ENCODE data around the gene WDFY4. TPM values are rescaled to one million over a fixed set of nuclear protein-coding genes. Genes with fewer than 3 reads are reported as not detected.

Gene WDFY4
- total RNA-seq, 1 experiment from 2014 or later: not detected

GRCh38 chr10:48926764-48927540, 242.3 kb downstream of the WDFY4 start:
- no peaks in the 10 kb centered on the region for H3K36me3 Mint-ChIP-seq (ENCODE audit: insufficient read depth in 1 of 3, low read depth in 3 of 3)
- H3K27ac Mint-ChIP-seq: no peak overlapping the region; a peak in 1 of 7 replicates
- Histone ChIP-seq H4K20me1 (ENCODE audit: control insufficient read depth, insufficient read depth, insufficient read length) (no peaks in the 10 kb centered on the region), H2AFZ (ENCODE audit: low read length) (no peak overlapping the region), H3K4me1 (ENCODE audit: insufficient read depth, low read length) (no peaks in the 10 kb centered on the region), H3K23me2 (ENCODE audit: insufficient read length, low read depth, low read length, poor library complexity, severe bottlenecking) (no peaks in the 10 kb centered on the region), H3K27me3 (ENCODE audit: insufficient read depth, low read length) (no peaks in the 10 kb centered on the region), H3K9me3 (ENCODE audit: control insufficient read depth, low read depth, low read length) (no peaks in the 10 kb centered on the region), H3K27ac (ENCODE audit: insufficient read length, low read depth, low read length) (no peak overlapping the region), H3K79me2 (ENCODE audit: insufficient read depth, low read length) (no peaks in the 10 kb centered on the region), H3K79me1 (ENCODE audit: insufficient read depth, low read depth, low read length, poor library complexity, severe bottlenecking) (no peaks in the 10 kb centered on the region), H3K4me2 (ENCODE audit: insufficient read depth, insufficient read length, low read length) (no peak overlapping the region), H4K8ac (replicated peaks; ENCODE audit: insufficient read length, low read depth, low read length) (no peak overlapping the region), H2BK12ac (ENCODE audit: insufficient read length, low read depth, low read length) (no peak overlapping the region), H3K9ac (ENCODE audit: extremely low read depth, insufficient read length, low read length) (no peak overlapping the region), H3K23ac (ENCODE audit: insufficient read length, low read depth, low read length) (no peak overlapping the region), H2BK15ac (ENCODE audit: low read depth, low read length) (no peak overlapping the region), H3K56ac (ENCODE audit: insufficient read length, low read depth, low read length) (no peak overlapping the region), H2BK120ac (ENCODE audit: low read depth, low read length, poor library complexity, severe bottlenecking) (no peak overlapping the region), H3T11ph (ENCODE audit: low read length) (no peak overlapping the region), H2BK20ac (ENCODE audit: low read depth, low read length, poor library complexity, severe bottlenecking) (no peak overlapping the region), H3K4ac (ENCODE audit: low read depth, low read length) (no peak overlapping the region), H3K18ac (ENCODE audit: insufficient read length, low read depth, low read length) (no peak overlapping the region), H4K5ac (ENCODE audit: insufficient read length, low read depth, low read length) (no peak overlapping the region), H2AK5ac (ENCODE audit: insufficient read length, low read length) (no peak overlapping the region), H2BK5ac (ENCODE audit: insufficient read length, low read length) (no peak overlapping the region), H3K14ac (ENCODE audit: insufficient read depth, low read length) (no peak overlapping the region), H4K91ac (ENCODE audit: insufficient read length, low read depth, low read length) (no peak overlapping the region)
- no peaks in the 10 kb centered on the region; a peak in 1 of 5 replicates for H3K9me3 Mint-ChIP-seq
- no CpG with 5 or more reads among the region's 13 CpGs for WGBS (ENCODE audit: extremely low coverage, insufficient read length, low lambda C conversion rate)
- peaks cover 8% of the 10 kb centered on the region in 2 experiments for H3K4me1 Mint-ChIP-seq
- peak; percentile 20 for DNase-seq
- H3K4me3 Mint-ChIP-seq: no peak overlapping the region
- peaks cover 3% of the 10 kb centered on the region for H3K27me3 Mint-ChIP-seq (ENCODE audit: low read depth)
- TF ChIP-seq, protein P1, sequence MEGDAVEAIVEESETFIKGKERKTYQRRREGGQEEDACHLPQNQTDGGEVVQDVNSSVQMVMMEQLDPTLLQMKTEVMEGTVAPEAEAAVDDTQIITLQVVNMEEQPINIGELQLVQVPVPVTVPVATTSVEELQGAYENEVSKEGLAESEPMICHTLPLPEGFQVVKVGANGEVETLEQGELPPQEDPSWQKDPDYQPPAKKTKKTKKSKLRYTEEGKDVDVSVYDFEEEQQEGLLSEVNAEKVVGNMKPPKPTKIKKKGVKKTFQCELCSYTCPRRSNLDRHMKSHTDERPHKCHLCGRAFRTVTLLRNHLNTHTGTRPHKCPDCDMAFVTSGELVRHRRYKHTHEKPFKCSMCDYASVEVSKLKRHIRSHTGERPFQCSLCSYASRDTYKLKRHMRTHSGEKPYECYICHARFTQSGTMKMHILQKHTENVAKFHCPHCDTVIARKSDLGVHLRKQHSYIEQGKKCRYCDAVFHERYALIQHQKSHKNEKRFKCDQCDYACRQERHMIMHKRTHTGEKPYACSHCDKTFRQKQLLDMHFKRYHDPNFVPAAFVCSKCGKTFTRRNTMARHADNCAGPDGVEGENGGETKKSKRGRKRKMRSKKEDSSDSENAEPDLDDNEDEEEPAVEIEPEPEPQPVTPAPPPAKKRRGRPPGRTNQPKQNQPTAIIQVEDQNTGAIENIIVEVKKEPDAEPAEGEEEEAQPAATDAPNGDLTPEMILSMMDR (conservative IDR thresholded peaks at IDR 0.05): no peak

Measured in H9 (cell line).